SKM-1 treated with dmso at 0.1 percent for 144 hours (cell line): ENCODE measurements around the gene ADAMTS12.

Experiments
- DNase-seq: peaks from one replicate; lab custom pipeline; 2025; ENCODE audit not compliant: unreplicated experiment; lab: John Stamatoyannopoulos, UW

Gene ADAMTS12

DNA sequence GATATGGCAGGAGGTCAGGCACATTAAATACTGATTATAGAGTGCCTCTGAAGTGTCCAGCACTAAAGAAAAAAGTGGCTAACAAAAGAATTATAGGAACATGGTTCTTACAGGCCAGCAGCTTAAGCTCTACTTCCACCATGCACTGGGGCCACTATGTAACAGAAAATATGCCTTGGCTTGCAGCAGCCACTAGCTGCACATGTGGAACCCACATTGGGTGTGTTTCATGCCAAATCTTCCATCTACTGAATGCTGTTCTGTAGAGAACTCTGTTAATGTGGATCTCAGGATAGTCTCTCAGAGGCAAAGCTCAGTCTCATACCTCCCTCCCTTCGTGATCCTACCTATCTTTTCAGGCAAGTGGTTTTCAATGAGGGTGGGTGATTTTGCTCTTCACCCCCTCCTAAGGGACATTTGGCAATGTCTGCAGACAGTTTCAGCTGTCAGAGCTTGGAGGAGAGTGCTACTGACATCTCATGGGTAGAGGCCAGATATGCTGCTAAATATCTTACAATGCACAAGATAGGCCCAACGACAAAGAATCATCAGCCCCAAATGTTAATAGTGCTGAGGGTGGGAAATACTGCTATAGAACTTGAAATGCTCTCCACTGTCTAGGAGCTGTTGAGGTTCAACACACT, 232.1 kb downstream of the ADAMTS12 start:
- no peak for DNase-seq

DNA sequence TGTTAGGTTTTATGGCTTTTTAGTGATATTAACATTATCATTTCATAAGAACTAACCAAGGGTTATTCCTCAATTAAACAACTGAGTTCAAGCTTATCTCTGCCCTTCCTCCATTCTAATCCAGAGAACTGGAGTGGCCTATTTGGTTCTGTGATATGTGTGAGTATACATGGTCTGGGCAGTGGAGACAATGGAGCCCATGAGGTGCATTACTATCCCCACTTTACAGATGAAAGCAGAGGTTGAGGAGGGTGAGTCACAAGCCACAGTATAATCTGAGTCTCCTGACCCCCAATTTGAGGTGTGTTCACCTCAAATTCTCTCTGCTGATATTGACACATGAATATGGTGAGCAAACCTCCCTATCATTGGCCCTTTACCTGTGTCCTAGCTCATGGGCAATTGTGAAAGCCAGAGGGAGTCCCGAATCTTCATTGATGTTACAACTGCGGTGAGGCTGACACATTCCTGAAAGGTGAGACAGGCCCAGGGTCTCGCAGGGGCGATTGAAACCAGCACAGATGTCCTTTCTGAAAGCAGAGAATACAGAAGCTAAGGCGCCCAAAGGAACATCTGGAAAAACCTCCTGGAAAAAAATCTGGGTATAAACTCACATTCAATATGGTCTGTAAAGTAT, 233.9 kb downstream of the ADAMTS12 start:
- no peak for DNase-seq

DNA sequence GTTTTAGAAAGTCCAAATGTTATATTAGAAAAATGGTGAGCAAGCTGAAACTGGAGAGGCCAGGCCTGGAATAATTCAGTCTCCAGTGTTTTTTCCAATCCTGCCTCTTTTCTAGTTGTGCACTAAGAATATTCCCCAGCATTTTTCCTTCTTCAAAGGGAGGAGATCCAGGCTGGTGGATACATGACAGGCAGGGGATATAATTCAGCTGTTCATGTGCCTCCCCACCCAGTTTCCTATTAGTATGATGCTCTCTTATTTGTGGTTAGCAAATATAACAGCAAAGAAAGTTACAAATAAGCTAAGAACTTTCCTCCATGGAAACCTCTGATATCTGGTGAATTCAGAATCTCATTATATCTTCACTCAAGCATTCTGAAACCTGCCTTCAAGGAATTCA, 234.6 kb downstream of the ADAMTS12 start:
- DNase-seq = no peak

- DNase-seq = no peak
Measured at GRCh38 chr5:33650911-33651310, 240.9 kb downstream of the ADAMTS12 start.

DNA sequence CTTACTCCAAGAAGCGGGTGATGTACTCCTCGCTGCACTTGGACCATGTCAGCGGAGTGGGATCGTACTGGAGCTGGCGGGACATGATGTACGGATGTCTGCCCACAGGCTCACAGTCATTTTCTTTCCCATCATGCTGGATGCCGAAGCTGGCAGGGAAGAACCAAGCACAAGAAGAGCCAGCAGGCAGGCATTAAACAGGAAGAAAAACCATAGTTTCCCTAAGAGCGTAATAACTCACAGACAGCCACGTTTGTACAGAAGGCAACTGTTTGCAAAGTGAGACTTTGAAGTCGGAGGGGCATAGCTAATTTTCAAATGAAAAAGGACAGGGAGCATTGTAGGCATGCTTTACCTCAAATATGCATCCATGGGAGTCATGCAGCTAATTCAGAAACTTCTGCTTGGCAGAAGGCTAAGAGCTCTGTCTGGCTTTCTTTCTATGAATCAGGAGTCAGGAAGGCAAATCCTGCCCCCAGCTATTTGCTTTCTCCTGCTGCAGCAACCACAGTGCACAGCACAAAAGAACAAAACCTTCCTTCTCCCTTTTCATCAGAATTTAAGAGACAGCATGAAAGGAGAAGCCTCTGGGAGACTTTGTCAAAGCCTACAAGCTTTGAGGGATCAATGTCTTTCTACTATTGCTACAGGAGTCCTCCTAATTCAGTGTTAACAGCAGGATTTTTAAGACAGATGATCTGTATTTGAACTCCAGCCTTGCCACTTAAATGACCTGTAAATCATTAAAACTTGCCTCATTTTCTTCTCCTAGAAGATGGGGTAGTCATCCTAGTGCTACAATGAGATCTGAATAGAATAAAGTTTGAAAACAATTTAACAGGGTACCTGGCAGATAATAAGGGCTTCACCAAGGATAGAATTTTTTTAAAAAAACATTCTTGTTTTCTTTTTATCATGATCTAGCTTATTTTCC, 242.0 kb downstream of the ADAMTS12 start:
- no peak for DNase-seq

- no peak for DNase-seq
Measured at GRCh38 chr5:33641744-33642505, 249.9 kb downstream of the ADAMTS12 start.

- no peak for DNase-seq
Measured at GRCh38 chr5:33639474-33639873, 252.3 kb downstream of the ADAMTS12 start.

DNA sequence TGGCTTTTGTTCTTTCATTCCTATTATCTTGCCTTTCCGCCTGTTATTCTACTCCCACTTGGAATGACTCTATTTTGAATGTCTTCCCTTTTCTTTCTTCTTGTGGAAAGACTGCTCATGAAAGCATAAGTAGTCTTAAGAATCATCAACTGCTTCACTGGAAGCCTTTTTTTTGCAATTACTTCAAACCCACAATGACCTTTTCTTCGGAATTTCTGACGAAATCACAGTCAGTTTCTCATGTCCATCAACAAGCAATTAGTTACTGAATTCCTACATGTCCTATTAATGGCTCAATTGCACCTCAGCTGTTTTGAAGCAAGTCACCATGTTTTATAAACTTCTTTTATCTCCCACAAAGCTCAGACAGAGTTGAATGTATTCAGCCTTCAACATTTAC, 254.8 kb downstream of the ADAMTS12 start:
- no peak for DNase-seq

DNA sequence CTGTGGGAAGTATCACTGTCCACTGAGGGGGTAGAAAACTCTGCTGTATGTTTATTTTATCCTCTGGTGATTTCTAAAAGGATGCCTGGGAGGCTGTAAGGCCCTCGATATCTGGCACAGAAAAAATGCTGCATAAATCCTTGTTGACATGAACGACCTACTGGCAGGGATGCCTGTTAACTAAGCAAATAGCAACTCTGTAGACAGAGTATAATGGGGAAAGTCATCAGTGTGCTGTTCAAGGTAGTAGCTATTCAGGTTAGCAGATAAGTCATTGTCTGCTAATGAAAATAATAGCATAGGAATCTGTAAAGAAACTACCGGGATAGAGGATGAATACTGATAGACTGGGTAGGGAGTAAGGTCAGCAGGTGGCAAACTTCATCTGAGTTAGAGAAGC, 256.2 kb downstream of the ADAMTS12 start:
- DNase-seq = no peak

DNA sequence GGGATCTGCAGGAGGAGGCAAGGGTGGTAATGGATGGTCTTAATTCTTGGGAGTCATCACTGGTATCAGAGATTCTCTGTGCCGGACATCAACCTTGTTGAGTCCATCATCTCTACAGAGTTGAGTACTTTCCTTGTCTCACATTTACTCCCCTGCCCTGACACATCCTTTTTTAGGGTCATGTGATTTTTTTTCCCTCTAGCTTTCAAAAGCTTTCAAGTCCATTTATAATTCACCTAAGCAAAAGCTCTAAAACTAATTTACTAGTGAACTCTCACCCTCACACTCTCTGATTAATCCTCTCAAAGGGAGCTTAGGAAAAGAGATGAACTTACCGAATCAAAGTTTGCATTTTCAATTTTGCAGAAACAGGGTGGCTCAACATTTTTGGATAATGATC, 258.1 kb downstream of the ADAMTS12 start:
- DNase-seq = no peak

GRCh38 chr5:33631786-33632185, 260.0 kb downstream of the ADAMTS12 start:
- DNase-seq = no peak

DNA sequence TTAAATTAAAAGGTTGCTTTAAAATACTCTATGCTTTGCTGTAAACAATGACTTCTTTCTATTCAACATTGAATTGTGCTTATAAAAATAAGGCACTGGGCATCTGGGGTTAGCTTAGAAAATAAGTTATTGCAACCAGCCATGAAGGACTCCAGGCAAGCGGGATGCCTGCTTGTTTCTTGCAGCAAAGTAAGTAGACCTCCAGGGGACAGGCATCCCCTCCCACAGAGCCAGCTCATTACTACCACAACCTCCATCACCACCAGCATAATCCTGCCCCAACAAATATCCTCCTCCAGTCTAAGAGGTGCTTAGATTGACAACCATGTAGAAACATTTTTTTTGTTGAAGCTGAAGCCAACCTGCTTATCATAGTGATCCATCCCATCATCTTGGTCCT, 260.7 kb downstream of the ADAMTS12 start:
- DNase-seq = no peak

DNA sequence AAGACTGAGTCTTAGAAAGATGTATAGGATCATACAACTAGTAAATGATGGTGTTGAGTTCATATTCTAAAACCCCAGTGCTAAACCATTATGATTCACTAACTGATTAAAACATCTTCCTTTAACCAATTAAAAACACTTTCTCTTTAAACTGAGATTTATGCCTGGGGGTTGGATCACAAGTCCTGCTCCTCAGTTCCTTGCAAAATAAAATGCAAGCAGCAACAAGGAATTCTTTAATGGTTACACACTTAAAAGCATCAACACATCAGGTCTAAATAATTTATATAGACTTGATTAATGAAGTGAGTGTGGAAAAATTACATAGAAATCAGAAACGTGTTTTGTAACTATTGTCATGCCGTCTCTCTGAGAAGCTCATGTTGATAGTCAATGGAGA, 261.8 kb downstream of the ADAMTS12 start:
- DNase-seq = no peak

DNA sequence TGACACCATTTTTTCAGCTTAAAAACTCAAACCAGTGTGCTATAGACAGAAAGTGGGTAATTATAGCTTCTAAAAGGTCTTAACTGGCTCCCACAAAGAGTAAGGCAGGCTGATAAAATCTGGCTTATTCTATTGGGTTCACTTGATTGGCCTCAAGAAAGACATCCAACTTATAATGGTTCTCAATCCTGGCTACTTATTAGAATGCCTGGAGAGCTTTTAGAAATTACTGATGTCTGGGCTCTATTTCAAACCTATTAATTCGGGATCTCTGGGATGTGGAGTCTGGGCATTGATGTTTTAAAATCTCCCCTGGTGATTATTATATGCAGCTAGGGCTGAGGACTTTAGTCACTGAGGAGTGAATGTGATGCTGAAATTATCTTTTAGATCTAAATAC, 263.0 kb downstream of the ADAMTS12 start:
- DNase-seq = no peak

- DNase-seq = no peak
Measured at GRCh38 chr5:33621514-33621913, 270.3 kb downstream of the ADAMTS12 start.

DNA sequence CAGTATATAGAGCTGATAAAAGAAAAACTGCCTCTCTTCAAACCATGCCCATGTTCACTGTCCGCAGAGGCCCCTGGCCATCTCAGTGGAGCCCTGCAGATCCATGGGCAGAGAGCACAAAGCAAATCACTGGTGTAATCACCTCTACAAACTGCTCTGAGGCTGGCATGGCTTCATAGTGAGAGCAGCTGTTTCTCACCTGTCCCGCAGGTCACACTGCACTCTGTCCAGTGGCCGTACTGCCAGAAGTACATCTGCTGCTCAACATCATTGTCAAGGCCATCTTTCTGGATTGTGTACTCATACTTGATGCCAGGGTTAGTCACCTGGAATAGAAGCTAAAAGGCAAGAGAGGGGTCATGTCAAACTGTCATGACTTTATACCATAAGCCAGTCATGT, 277.8 kb downstream of the ADAMTS12 start:
- DNase-seq = no peak

- DNase-seq = no peak
Measured at GRCh38 chr5:33612386-33612785, 279.4 kb downstream of the ADAMTS12 start.

DNA sequence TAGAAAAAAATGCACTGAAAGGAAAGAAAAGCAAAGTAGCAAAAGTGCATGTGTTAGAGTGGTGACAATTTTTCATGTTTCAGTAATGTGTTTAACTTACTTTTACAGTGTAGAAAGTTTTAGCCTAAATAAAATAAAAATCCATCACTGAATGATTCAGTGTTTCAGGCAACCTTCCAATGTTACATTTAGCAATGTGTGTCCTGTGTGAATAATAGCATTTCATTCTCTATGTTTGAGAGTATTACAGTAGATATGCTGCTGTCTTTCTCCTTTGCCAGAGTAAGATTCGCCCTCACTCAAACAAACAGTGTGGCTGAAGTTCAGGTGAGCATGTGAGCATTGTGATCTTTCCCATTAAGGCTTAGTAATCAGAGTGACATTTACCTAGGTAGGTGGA, 279.9 kb downstream of the ADAMTS12 start:
- DNase-seq = no peak

DNA sequence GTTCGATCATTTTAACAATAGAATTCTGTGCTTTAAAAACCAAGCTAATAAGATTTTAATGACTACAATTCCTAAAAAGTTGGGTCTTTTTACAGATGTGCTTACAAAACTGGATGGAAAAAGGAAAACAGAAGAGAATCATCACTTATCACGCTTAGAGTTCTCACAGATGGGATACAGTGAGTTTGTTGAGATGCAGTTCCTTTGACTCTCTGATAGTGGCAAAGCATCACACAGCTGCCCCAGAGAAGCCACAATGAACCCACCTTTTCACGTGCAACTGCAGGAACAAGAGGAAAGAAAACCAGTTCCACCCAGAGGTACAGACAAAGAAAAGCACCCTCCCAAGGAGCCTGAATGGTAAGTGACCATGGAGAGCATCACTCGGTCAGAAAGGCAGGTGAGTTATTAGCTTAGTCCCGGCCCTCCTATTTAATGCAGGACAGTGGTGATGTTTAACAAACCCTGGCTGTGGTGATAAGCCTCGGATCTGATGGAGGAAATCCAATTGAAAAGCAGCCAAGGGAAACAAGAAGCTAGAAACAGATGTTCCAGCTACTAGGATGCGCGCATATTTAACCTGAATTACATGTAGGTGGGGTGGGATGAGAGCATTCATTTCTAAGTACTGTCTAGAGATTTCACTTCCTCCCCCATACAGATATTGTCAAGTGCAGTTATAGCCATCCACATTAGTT, 283.3 kb downstream of the ADAMTS12 start:
- DNase-seq = no peak

DNA sequence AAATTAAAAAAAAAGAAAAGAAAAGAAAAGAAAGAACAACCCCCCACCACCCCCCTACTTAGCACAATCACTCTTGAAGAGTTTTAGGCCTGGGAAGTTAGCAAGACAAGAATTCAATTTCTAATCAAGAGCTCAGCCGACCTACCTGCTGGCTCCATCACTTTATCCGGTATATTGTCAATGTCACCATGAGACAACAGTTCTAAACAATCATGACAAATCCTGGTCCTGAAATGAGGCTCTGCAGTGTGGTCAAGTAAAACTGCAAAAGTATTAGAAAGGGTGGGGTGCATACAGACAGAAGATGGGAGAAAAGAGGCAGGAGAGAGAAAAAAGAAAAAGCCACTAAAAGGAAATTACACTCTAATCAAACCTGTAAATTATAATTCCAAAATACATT, 287.3 kb downstream of the ADAMTS12 start:
- no peak for DNase-seq

- DNase-seq = no peak
Measured at GRCh38 chr5:33601881-33602280, 289.9 kb downstream of the ADAMTS12 start.
